GM18861 (cell line): ENCODE measurements around the gene ODF2L.

ENCODE experiments used
- ATAC-seq: cut with Tn5 transposase; IDR thresholded peaks from one replicate; pipeline ENCODE4 v1.9.1; 2021; ENCODE audit not compliant: unreplicated experiment

ODF2L gene

GRCh38 chr1:86395751-86396497 is at the start of gene ODF2L:
TSS of gene ODF2L (minus strand) at chr1:86396323. CDS start at chr1:86387027, 9,296 bp downstream.
- peak; percentile 99 for ATAC-seq

- ATAC-seq = no peak
Observed at GRCh38 chr1:86445919-86446318, 49.8 kb upstream of the ODF2L start.

GRCh38 chr1:86441997-86442396 is 45.9 kb upstream of the ODF2L start:
- ATAC-seq = no peak

- no peak for ATAC-seq
Observed at GRCh38 chr1:86441581-86441980, 45.5 kb upstream of the ODF2L start.

GRCh38 chr1:86436041-86436440 is 39.9 kb upstream of the ODF2L start:
- ATAC-seq = no peak

GRCh38 chr1:86435327-86435726 is 39.2 kb upstream of the ODF2L start:
- ATAC-seq = no peak

GRCh38 chr1:86434059-86434458 is 37.9 kb upstream of the ODF2L start:
- ATAC-seq = no peak

- ATAC-seq = no peak
Observed at GRCh38 chr1:86430376-86430775, 34.3 kb upstream of the ODF2L start.

GRCh38 chr1:86429835-86430234 is 33.7 kb upstream of the ODF2L start:
- ATAC-seq = no peak

GRCh38 chr1:86429122-86429725 is 33.1 kb upstream of the ODF2L start:
- no peak for ATAC-seq

- ATAC-seq = no peak
Observed at GRCh38 chr1:86423873-86424272, 27.8 kb upstream of the ODF2L start, which contains the start of gene CLCA2. TSS of gene CLCA2 (plus strand) at chr1:86424171. CDS start at chr1:86424248, 77 bp downstream.

- no peak for ATAC-seq
Observed at GRCh38 chr1:86423473-86423872, 27.4 kb upstream of the ODF2L start.

GRCh38 chr1:86421601-86422280 is 25.6 kb upstream of the ODF2L start:
- no peak for ATAC-seq

GRCh38 chr1:86419277-86419903 is 23.3 kb upstream of the ODF2L start:
- ATAC-seq = peak; percentile 93

GRCh38 chr1:86416343-86416742 is 20.2 kb upstream of the ODF2L start:
- ATAC-seq = no peak

GRCh38 chr1:86410879-86411278 is 14.8 kb upstream of the ODF2L start:
- no peak for ATAC-seq

GRCh38 chr1:86409416-86410021 is 13.4 kb upstream of the ODF2L start:
- ATAC-seq = no peak

- peak; percentile 18 for ATAC-seq
Observed at GRCh38 chr1:86396498-86396890, 371 bp upstream of the ODF2L start.

- no peak for ATAC-seq
Observed at GRCh38 chr1:86394416-86394815, 1.7 kb downstream of the ODF2L start.

GRCh38 chr1:86389307-86389706 is 6.8 kb downstream of the ODF2L start:
- peak; percentile 75 for ATAC-seq

GRCh38 chr1:86388777-86389176 is 7.3 kb downstream of the ODF2L start:
- no peak for ATAC-seq
